Mesodermal cell (in vitro differentiated cells): ENCODE measurements around the gene NCCRP1.
"Not testable (repeated sequence)": the region's sequence is repeated elsewhere in the genome, so short reads cannot be mapped to it uniquely, and the experiment has no call there.

Source experiments
- H3K27ac ChIP-seq: 2 replicates; pipeline ENCODE4 v1.7.0; 2013; ENCODE audit warnings: mild to moderate bottlenecking, low read depth, low read length, moderate library complexity; ENCODE audit not compliant: severe bottlenecking
- H3K36me3 ChIP-seq: 2 replicates; pipeline ENCODE4 v1.7.1; 2013; ENCODE audit warnings: mild to moderate bottlenecking, low read length, moderate library complexity; ENCODE audit not compliant: control insufficient read depth, insufficient read depth
- H3K4me1 ChIP-seq: one replicate; pipeline ENCODE4 v1.7.1; 2013; ENCODE audit warnings: mild to moderate bottlenecking, low read length; ENCODE audit not compliant: insufficient read depth, control insufficient read depth, poor library complexity, severe bottlenecking
- H3K4me3 ChIP-seq: 2 replicates; pipeline ENCODE4 v1.7.0; 2013; ENCODE audit warnings: low read length, control low read depth, mild to moderate bottlenecking; ENCODE audit not compliant: insufficient read depth, poor library complexity, severe bottlenecking; ENCODE audit errors: extremely low read depth
- H3K9me3 ChIP-seq: 2 replicates; pipeline ENCODE4 v1.7.1; 2013; ENCODE audit warnings: mild to moderate bottlenecking, low read length, moderate library complexity; ENCODE audit not compliant: control insufficient read depth
- WGBS, 2 experiments: methylation state at CpG; one replicate each; pipeline ENCODE4 v1.1.5; 2013; ENCODE audit warnings: missing lambda C conversion rate in 2 of 2; ENCODE audit not compliant: insufficient coverage in 2 of 2; 5-methylcytosine and 5-hydroxymethylcytosine counted together

The NCCRP1 gene

DNA sequence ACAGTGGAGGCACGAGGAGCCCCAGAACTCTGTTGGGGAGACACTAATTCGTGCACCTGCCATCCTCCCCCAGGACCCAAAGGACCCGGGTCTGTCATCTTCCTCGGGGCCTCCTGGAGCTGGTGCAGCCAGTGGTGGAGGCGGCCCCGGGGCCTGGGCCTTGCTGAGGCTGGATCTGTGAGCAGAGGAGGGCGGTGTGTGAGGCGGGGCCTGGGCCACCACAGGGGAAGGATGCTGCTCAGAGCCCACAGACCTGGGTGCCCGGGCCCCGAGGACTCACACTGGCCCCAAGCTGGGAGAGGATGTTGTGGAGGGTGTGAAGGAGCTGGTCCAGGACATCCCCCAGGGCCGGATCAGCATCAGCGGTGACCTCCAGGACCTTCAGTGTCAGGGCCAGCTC, 39.8 kb downstream of the NCCRP1 start:
- WGBS, 2 experiments = 78 to 82% methylated on average over 3 to 7 of the region's 12 CpGs
- H3K36me3 ChIP-seq = no peaks in the 10 kb centered on the region
- H3K9me3 ChIP-seq = no peaks in the 10 kb centered on the region
- no peak overlapping the region for H3K27ac ChIP-seq
- H3K4me3 ChIP-seq = no peak overlapping the region
- no peaks in the 10 kb centered on the region for H3K4me1 ChIP-seq

DNA sequence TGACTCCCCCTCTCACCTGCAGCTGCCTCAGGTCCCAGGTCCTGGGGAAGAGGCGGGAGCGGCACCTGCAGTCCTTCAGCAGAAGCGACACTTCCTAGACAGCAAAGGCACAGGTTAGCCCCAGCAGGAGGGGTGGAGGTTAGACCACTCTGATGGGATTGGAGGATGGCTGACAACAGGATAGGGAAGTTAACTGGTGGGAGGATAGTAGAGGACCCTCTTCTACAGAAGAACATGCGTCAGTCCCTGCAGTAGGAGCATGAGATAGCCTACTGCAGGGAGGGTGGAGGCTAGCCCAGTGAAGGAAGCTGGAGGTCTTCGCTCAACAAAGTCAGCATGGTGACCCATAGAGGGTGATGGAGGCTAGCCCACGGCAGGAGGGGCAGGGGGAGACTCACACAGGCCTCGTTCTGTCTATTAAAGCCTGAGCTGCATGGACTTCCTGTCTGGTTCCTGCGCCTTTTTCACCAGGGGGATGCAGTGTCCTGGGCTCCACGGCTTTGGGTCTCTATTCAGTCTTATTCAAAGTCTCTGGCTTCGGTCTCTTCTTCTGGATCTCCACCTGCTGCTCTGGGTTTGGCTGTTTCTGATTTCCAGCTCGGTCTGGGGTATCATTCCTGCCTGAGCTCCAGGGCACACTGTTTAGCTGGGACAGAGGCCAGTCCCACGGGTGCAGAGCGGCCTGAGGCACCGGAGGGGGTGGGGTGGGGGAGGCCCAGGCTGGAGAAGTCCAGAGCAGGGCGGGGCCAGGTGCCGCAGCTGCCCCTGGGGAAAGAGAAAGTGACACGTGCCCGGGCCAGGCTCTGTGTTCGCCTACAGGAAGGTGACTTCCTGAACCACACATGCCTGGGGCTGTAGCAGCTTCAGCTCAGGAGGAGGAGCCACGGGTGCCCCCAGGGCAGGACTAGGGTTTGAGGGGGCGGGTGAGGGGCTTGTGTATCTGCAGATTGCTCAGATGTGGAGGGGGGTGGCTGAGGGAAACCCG, 40.7 kb downstream of the NCCRP1 start:
- no peaks in the 10 kb centered on the region for H3K36me3 ChIP-seq
- no peaks in the 10 kb centered on the region for H3K4me1 ChIP-seq
- H3K4me3 ChIP-seq = no peak overlapping the region
- 54 to 57% methylated on average over 17 to 19 of the region's 22 CpGs for WGBS, 2 experiments
- H3K27ac ChIP-seq = no peak overlapping the region
- no peaks in the 10 kb centered on the region for H3K9me3 ChIP-seq

DNA sequence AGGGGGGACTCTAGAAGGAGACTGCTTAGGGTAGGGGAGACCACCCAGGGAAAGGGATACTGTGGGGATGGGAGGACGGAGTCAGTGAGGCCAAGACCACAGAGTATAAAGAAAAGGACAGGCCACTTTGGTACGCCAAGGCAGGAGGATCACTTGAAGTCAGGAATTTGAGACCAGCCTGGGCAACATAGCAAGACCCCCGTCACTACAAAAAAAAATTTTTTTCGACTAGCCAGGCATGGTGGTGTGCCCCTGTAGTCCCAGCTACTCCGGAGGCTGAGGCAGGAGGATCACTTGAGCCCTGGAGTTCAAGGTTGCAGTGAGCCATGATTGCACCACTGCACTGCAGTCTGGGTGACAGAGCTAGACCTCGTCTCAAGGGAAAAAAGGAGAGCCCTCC, 41.4 kb downstream of the NCCRP1 start:
- no peaks in the 10 kb centered on the region for H3K4me1 ChIP-seq
- no peaks in the 10 kb centered on the region for H3K9me3 ChIP-seq
- no peaks in the 10 kb centered on the region for H3K36me3 ChIP-seq
- WGBS, 2 experiments = 79 to 81% methylated on average over 6 of the region's 6 CpGs
- H3K27ac ChIP-seq = no peak overlapping the region
- H3K4me3 ChIP-seq = no peak overlapping the region

DNA sequence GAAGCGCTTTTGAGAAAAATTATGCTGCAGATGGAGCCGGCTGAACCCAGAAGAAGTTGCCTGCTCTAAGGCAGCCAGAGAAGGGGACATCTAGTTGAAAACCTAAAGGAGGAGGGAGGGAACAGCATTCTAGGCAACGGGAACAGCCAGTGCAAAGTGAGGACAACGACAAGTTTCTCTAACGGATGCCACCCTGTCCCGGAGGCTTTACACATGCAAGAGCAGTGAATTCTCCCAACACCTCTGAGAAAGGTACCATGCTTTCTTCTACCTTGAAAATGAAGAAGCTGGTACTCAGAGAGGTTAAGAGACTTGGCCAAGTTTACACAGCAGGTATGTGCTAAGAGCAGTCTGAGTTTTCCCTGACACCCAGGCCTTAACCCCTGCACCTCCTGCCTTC, 42.2 kb downstream of the NCCRP1 start:
- Histone ChIP-seq H3K4me1 (no peaks in the 10 kb centered on the region), H3K27ac (no peak overlapping the region), H3K36me3 (no peaks in the 10 kb centered on the region), H3K4me3 (no peak overlapping the region), H3K9me3 (no peaks in the 10 kb centered on the region)
- WGBS, 2 experiments = 86 to 91% methylated on average over 6 of the region's 6 CpGs

DNA sequence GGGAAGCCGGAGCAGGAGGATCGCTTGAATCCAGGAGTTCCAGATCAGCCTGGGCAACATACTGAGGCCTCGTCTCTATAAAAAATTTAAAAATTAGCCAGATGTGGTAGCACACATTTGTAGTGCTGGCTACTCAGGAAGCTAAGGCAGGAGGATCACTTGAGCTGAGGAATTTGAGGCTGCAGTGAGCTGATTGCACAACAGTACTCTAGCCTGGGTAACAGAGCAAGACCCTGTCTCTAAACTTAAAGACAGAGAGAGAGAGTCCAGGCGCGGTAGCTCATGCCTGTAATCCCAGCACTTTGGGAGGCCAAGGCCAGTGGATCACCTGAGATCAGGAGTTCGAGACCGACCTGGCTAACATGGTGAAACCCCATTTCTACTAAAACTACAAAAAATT, 43.7 kb downstream of the NCCRP1 start:
- Histone ChIP-seq H3K4me3 (no peak overlapping the region), H3K9me3 (no peaks in the 10 kb centered on the region), H3K36me3 (no peaks in the 10 kb centered on the region), H3K4me1 (no peaks in the 10 kb centered on the region), H3K27ac (no peak overlapping the region)
- WGBS, 2 experiments = 79 to 91% methylated on average over 5 to 7 of the region's 7 CpGs

DNA sequence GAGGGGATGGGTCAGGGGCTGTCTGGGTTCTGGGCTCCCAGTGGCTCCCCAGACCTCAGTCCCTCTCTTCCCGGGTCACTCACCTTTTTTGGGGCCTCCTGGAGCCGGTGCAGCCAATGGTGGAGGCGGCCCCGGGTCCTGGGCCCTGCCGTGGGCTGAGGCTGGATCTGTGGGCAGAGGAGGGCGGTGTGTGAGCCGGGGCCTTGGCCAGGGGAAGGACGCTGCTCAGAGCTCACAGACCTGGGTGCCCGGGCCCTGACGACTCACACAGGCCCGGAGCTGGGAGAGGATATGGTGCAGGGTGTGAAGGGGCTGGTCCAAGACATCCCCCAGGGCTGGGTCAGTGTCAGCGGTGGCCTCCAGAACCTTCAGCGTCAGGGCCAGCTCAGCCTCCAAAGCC, 47.0 kb downstream of the NCCRP1 start:
- not testable (repeated sequence) for H3K36me3 ChIP-seq, H3K9me3 ChIP-seq, H3K4me1 ChIP-seq, H3K4me3 ChIP-seq, H3K27ac ChIP-seq
- 76 to 80% methylated on average over 6 to 7 of the region's 13 CpGs for WGBS, 2 experiments

GRCh38 chr19:39244410-39245100, 47.8 kb downstream of the NCCRP1 start, which contains the start of gene IFNL3:
IFNL3 (minus strand) TSS chr19:39245006; CDS start chr19:39244967, 39 bp downstream.
- not testable (repeated sequence) for H3K4me1 ChIP-seq, H3K36me3 ChIP-seq, H3K9me3 ChIP-seq, H3K27ac ChIP-seq, H3K4me3 ChIP-seq
- 74 to 85% methylated on average over 3 to 8 of the region's 12 CpGs for WGBS, 2 experiments

- not testable (repeated sequence) for H3K9me3 ChIP-seq, H3K4me1 ChIP-seq, H3K36me3 ChIP-seq, H3K4me3 ChIP-seq, H3K27ac ChIP-seq
- no CpG with 5 or more reads among the region's 1 CpG for WGBS, 2 experiments
Observed at GRCh38 chr19:39245166-39245565, 48.4 kb downstream of the NCCRP1 start.

DNA sequence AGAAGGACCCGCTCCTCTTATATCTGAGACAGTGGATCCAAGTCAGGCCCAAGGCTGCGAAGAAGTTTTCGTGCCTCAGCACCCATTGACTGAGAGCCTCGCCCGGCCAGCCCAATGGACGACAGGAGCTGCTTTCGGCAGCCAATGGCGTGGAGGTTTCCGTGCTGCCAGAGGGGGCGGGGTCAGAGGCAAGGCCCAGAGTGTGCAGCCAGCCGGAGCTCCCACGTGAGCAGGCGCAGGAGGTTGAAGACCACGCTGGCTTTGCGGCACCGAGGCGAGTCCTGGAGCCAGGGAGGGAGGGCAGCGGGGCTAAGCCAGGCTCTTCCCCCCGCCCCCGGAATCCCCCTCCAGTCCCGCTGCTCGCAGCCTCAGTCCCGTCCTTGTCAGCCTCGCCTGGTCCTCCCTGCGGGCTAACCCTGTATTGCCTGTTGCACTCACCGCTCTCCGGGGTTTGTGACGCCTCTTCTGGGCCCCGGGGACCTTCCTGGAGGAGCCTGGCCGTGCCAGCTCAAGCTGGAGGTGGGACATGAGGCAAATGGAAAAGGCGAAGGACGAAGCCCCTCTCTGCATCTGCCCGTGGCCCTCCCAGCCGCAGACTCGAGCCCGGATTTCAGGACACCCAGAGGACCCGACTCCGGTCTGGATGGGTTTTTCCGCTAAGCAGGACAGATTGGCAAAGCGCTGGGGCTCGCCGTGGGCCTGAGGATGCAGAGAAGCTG, 50.3 kb downstream of the NCCRP1 start:
- H3K27ac ChIP-seq = no peak overlapping the region
- H3K4me1 ChIP-seq = no peaks in the 10 kb centered on the region
- WGBS, 2 experiments = 19 to 20% methylated on average over 31 to 37 of the region's 42 CpGs
- no peaks in the 10 kb centered on the region for H3K36me3 ChIP-seq
- no peaks in the 10 kb centered on the region for H3K9me3 ChIP-seq
- peak overlapping the region; percentile 2 for H3K4me3 ChIP-seq

DNA sequence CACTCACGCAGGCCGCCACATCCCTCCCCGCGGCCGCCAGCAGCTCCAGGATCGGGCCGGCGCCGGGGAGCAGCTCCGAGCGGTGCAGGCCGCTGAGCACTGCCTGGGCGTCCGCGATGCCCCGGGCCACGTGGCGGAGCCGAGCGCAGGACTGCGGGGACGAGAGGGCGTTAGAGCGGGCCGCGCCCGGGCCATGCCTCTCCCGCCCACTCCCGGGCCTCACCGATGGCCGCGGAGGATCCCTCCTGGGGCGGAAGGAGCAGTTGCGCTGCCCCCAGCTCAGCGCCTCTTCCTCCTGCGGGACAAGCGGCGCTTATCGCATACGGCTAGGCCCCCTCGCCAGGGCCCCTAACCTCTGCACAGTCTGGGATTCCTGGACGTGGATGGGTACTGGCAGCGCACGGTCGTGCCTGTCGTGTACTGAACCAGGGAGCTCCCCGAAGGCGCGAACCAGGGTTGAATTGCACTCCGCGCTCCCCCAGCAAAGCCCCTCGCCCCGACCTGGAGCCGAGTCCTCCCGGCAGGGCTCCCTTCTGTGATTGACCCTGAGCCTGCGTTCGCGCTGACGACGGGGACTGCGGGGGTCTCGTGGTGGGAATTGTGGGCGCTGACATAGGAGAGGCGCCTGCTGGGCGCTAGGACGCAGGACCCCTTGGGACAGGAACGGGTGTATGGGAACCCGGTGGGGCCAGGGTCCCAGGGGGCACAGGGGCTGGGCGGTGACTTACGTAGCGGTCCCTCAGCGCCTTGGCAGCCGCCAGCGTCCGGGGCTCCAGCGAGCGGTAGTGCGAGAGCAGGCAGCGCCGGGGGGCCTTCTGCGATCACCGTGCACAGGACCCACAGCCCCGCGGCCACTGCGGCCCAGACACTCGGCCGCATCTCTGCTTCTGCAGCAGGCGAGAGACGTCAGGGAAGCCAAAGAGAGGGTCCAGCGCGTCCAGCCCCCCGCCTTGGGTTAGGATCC, 51.2 kb downstream of the NCCRP1 start:
- 16 to 18% methylated on average over 82 to 90 of the region's 92 CpGs for WGBS, 2 experiments
- no peaks in the 10 kb centered on the region for H3K4me1 ChIP-seq
- H3K27ac ChIP-seq = no peak overlapping the region
- H3K4me3 ChIP-seq = peak overlapping the region; percentile 1
- no peaks in the 10 kb centered on the region for H3K36me3 ChIP-seq
- H3K9me3 ChIP-seq = no peaks in the 10 kb centered on the region
